Fibroblast of lung (primary cell): ENCODE data around the gene ALDH6A1. TPM values are rescaled to one million over a fixed set of nuclear protein-coding genes. Genes with fewer than 3 reads are reported as not detected.

Experiments used
- DNase-seq, 2 donors: peaks; one replicate each; pipeline versions ENCODE4 v3.0.0 to v3.0.0-alpha.2; 2010; ENCODE audit warnings: low read depth in 2 of 2
- H2AFZ ChIP-seq: 2 replicates; pipeline ENCODE4 v1.5.1; 2012; ENCODE audit warnings: low read length, control low read depth, inconsistent platforms
- H3K27ac ChIP-seq: 2 replicates; pipeline ENCODE4 v1.5.1; 2011; ENCODE audit warnings: low read length, control low read depth; ENCODE audit not compliant: insufficient read depth
- H3K27me3 ChIP-seq: 2 replicates; pipeline ENCODE4 v1.5.1; 2011; ENCODE audit warnings: mild to moderate bottlenecking, low read length; ENCODE audit not compliant: control insufficient read depth, insufficient read depth
- H3K36me3 ChIP-seq: 2 replicates; pipeline ENCODE4 v1.5.1; 2011; ENCODE audit warnings: low read length; ENCODE audit not compliant: control insufficient read depth, insufficient read depth
- H3K4me1 ChIP-seq: 2 replicates; pipeline ENCODE4 v1.5.1; 2011; ENCODE audit warnings: low read length; ENCODE audit not compliant: control insufficient read depth, insufficient read depth; ENCODE audit errors: extremely low read depth
- H3K4me2 ChIP-seq: 2 replicates; pipeline ENCODE4 v1.5.1; 2011; ENCODE audit warnings: low read length, control low read depth; ENCODE audit not compliant: insufficient read depth; ENCODE audit errors: extremely low read depth
- H3K4me3 ChIP-seq, 4 experiments: fragments of 200-600 bp in 1 of 4; sonication (generic) in 1 of 4; replicated peaks in 1 of 4; 2 replicates each; pipeline ENCODE4 v1.5.1; 2011 to 2016; ENCODE audit warnings: low read length in 4 of 4, low read depth in 3 of 4, mild to moderate bottlenecking in 3 of 4, control low read depth in 2 of 4, inconsistent platforms in 1 of 4, mixed read lengths in 1 of 4; ENCODE audit not compliant: insufficient read depth in 1 of 4; ENCODE audit errors: control extremely low read depth in 1 of 4
- H3K79me2 ChIP-seq: 2 replicates; pipeline ENCODE4 v1.5.1; 2012; ENCODE audit warnings: mild to moderate bottlenecking, low read length, inconsistent platforms; ENCODE audit not compliant: control insufficient read depth, insufficient read depth
- H3K9ac ChIP-seq: 2 replicates; pipeline ENCODE4 v1.5.1; 2011; ENCODE audit warnings: mild to moderate bottlenecking, low read length, control low read depth; ENCODE audit not compliant: insufficient read depth
- H3K9me3 ChIP-seq: 2 replicates; pipeline ENCODE4 v1.5.1; 2012; ENCODE audit warnings: low read depth, low read length; ENCODE audit not compliant: control insufficient read depth, insufficient read depth
- H4K20me1 ChIP-seq: 2 replicates; pipeline ENCODE4 v1.5.1; 2011; ENCODE audit warnings: low read length; ENCODE audit not compliant: control insufficient read depth, insufficient read depth; ENCODE audit errors: extremely low read depth
- CTCF ChIP-seq, 2 donors: IDR thresholded peaks in 1 of 2; conservative IDR thresholded peaks in 1 of 2; 1 replicate in 1 of 2; 2 replicates in 1 of 2; pipeline ENCODE4 v1.5.1; 2011 to 2012; ENCODE audit warnings: low read length in 2 of 2, control low read depth in 1 of 2, inconsistent platforms in 1 of 2, low read depth in 1 of 2, mild to moderate bottlenecking in 1 of 2
- EZH2 ChIP-seq: IDR thresholded peaks from 2 replicates; pipeline ENCODE4 v1.5.1; 2012; ENCODE audit warnings: low read length, control low read depth, mild to moderate bottlenecking; ENCODE audit errors: missing control alignments
- polyA plus RNA-seq, 2 donors: library from polyadenylated mRNA; depleted of rRNA in 1 of 2; stranded (reverse) in 1 of 2; unstranded in 1 of 2; fragments of >200 nt; gene quantifications; 2 replicates each; pipeline ENCODE4 v1.2.1, GENCODE V29; 2011 to 2012; ENCODE audit warnings: missing spikeins in 1 of 2
- total RNA-seq: library from RNA; depleted of rRNA; stranded (reverse); fragments of >200 nt; gene quantifications from 2 replicates; pipeline ENCODE4 v1.2.1, GENCODE V29; 2014

ALDH6A1 gene
- total and polyA plus RNA-seq, 2 donors (not counting 1 experiment from before 2014, with no cell fraction given), result 16.2 to 38.6 TPM

- H2AFZ ChIP-seq, result no peak overlapping the region
- H3K9ac ChIP-seq, result no peak overlapping the region
- H4K20me1 ChIP-seq, result no peaks in the 10 kb centered on the region
- H3K27me3 ChIP-seq, result no peaks in the 10 kb centered on the region
- no peak overlapping the region for H3K27ac ChIP-seq
- no peak overlapping the region for H3K4me2 ChIP-seq
- H3K9me3 ChIP-seq, result no peaks in the 10 kb centered on the region
- no peaks in the 10 kb centered on the region for H3K4me1 ChIP-seq
- no peaks in the 10 kb centered on the region for H3K36me3 ChIP-seq
- no peak overlapping the region for H3K4me3 ChIP-seq
- no peaks in the 10 kb centered on the region for H3K79me2 ChIP-seq
- DNase-seq, result no peak
- no peak for TF ChIP-seq CTCF (conservative IDR thresholded peaks at IDR 0.05 in 1 of 2, IDR thresholded peaks at IDR 0.05 in 1 of 2; ENCODE audit: low read depth in 1 of 2, low read length in 2 of 2)
- TF ChIP-seq EZH2, result no peak
Observed at GRCh38 chr14:74008843-74009499, 75.3 kb downstream of the ALDH6A1 start.

Other genes with a start within 250 kb of the ALDH6A1 start
- 7.2 and 7.9 TPM in 2 replicates for gene PTGR2, start 232.6 kb downstream of the ALDH6A1 start, total RNA-seq
- gene PTGR2, start 232.6 kb downstream of the ALDH6A1 start, polyA plus RNA-seq, result 5.6 and 5.7 TPM in 2 replicates
- 71.4 and 80.4 TPM in 2 replicates for gene ZNF410, start 197.6 kb downstream of the ALDH6A1 start, total RNA-seq
- gene ZNF410, start 197.6 kb downstream of the ALDH6A1 start, polyA plus RNA-seq, result 45.7 and 46.5 TPM in 2 replicates
- 4.1 and 5.3 TPM in 2 replicates for gene FAM161B, start 134.4 kb downstream of the ALDH6A1 start, total RNA-seq
- gene FAM161B, start 134.4 kb downstream of the ALDH6A1 start, polyA plus RNA-seq, result 2.8 and 3.7 TPM in 2 replicates
- gene COQ6, start 134.2 kb downstream of the ALDH6A1 start, total RNA-seq, result 13.4 and 18.0 TPM in 2 replicates
- 20.8 and 23.2 TPM in 2 replicates for gene COQ6, start 134.2 kb downstream of the ALDH6A1 start, polyA plus RNA-seq
- 6.7 and 9.6 TPM in 2 replicates for gene ENTPD5, start 65.2 kb downstream of the ALDH6A1 start, total RNA-seq
- gene ENTPD5, start 65.2 kb downstream of the ALDH6A1 start, polyA plus RNA-seq, result 11.5 and 13.7 TPM in 2 replicates
- gene BBOF1, start 65.1 kb downstream of the ALDH6A1 start, total RNA-seq, result 3.8 and 4.4 TPM in 2 replicates
- gene BBOF1, start 65.1 kb downstream of the ALDH6A1 start, polyA plus RNA-seq, result 3.0 and 7.8 TPM in 2 replicates
- 8.2 and 11.9 TPM in 2 replicates for gene LIN52, start 503 bp upstream of the ALDH6A1 start, total RNA-seq
- 7.5 and 9.5 TPM in 2 replicates for gene LIN52, start 503 bp upstream of the ALDH6A1 start, polyA plus RNA-seq
- not detected in 2 replicates for gene VSX2, start 155.0 kb upstream of the ALDH6A1 start, total RNA-seq
- gene VSX2, start 155.0 kb upstream of the ALDH6A1 start, polyA plus RNA-seq, result not detected in 2 replicates
- 26.2 and 26.9 TPM in 2 replicates for gene ABCD4, start 218.5 kb upstream of the ALDH6A1 start, total RNA-seq
- gene ABCD4, start 218.5 kb upstream of the ALDH6A1 start, polyA plus RNA-seq, result 10.5 and 12.6 TPM in 2 replicates